SK-N-MC (cell line): ENCODE results near the gene SPATS1.
A peak's percentile ranks its signal among the peaks of the same experiment; 100 is the strongest.
"Not testable (repeated sequence)": the region's sequence is repeated elsewhere in the genome, so short reads cannot be mapped to it uniquely, and the experiment has no call there.

Experiments used
- DNase-seq: peaks from one replicate; pipeline ENCODE4 v3.0.0-alpha.2; 2011; ENCODE audit warnings: low read depth, low spot score
- H3K27ac ChIP-seq: fragments of 200-600 bp; sonication (generic); 2 replicates; pipeline ENCODE4 v1.5.1; 2016; ENCODE audit warnings: mixed run types
- H3K36me3 ChIP-seq: fragments of 200-600 bp; sonication (generic); 2 replicates; pipeline ENCODE4 v1.6.1; 2017; ENCODE audit warnings: antibody characterized with exemption, low read length, mixed read lengths; ENCODE audit not compliant: insufficient read depth
- H3K4me3 ChIP-seq: fragments of 200-600 bp; sonication (generic); 2 replicates; pipeline ENCODE4 v1.5.1; 2016
- H3K9ac ChIP-seq: fragments of 200-600 bp; sonication (generic); 2 replicates; pipeline ENCODE4 v1.8.0; 2017; ENCODE audit warnings: mixed run types, mixed read lengths; ENCODE audit not compliant: insufficient read length
- H3K9me3 ChIP-seq: fragments of 200-600 bp; sonication (generic); 2 replicates; pipeline ENCODE4 v1.6.1; 2017; ENCODE audit warnings: low read depth, mild to moderate bottlenecking, antibody characterized with exemption, low read length, moderate library complexity, mixed read lengths
- EZH2 ChIP-seq: fragments of 200-600 bp; sonication (generic); IDR thresholded peaks from one replicate; pipeline ENCODE4 v1.6.1; 2017; ENCODE audit warnings: antibody characterized with exemption
- FOXP2 ChIP-seq: optimal IDR thresholded peaks from 2 replicates; pipeline ENCODE3; 2011; ENCODE audit warnings: mild to moderate bottlenecking, moderate library complexity; ENCODE audit not compliant: insufficient read depth; ENCODE audit errors: extremely low read length, control extremely low read depth
- POLR2AphosphoS5 ChIP-seq: IDR thresholded peaks from 2 replicates; pipeline ENCODE4 v1.6.1; 2012; ENCODE audit warnings: mild to moderate bottlenecking, low read depth, low read length, borderline replicate concordance

The SPATS1 gene

DNA sequence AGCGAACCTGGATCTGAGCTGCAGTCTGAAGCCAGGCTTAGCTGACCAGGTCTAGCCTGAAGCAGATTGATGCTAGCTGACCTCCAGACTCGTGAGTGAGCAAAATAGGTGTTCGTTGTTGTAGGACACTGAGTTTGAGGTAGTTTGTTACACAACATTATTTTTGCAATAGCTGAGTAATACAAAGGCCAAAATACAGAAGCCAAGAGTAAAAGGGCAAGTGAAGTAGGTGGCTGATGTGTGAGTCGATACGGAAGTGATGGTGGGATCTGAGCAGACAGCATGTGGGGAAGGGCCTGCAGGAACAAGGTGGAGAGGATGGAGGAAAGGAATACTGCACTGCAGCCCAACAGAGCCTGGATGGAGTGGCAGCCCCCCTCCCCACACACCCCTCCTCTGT, 8.5 kb upstream of the SPATS1 start:
- Histone ChIP-seq H3K4me3 (no peak overlapping the region), H3K27ac (no peak overlapping the region), H3K9me3 (no peaks in the 10 kb centered on the region), H3K9ac (no peak overlapping the region), H3K36me3 (no peaks in the 10 kb centered on the region)
- TF ChIP-seq EZH2 (no peak), FOXP2 (no peak), POLR2AphosphoS5 (no peak)
- DNase-seq: no peak

DNA sequence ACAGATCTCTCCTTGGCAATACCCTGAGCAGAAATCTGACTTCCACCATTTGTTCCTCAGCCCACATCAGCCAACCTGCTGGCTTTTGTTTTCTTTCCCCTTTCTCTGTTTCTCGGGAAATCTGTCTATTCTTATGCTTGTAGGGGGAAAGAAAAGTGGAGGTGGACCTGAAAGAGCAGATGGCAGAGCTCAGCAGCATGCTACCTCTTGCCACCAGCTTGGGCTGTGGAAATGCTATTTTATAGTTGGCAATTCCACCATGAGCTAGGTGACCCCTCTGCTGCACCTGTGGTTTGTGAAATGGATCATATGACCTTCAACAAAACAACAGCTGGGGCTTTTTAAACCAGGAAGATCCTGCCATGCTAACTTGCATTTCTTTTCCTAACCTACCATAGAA, 6.8 kb upstream of the SPATS1 start:
- H3K9me3 ChIP-seq: no peaks in the 10 kb centered on the region
- H3K4me3 ChIP-seq: no peak overlapping the region
- no peaks in the 10 kb centered on the region for H3K36me3 ChIP-seq
- H3K9ac ChIP-seq: no peak overlapping the region
- H3K27ac ChIP-seq: no peak overlapping the region
- no peak for DNase-seq
- no peak for TF ChIP-seq POLR2AphosphoS5
- TF ChIP-seq FOXP2: no peak
- TF ChIP-seq EZH2: no peak

DNA sequence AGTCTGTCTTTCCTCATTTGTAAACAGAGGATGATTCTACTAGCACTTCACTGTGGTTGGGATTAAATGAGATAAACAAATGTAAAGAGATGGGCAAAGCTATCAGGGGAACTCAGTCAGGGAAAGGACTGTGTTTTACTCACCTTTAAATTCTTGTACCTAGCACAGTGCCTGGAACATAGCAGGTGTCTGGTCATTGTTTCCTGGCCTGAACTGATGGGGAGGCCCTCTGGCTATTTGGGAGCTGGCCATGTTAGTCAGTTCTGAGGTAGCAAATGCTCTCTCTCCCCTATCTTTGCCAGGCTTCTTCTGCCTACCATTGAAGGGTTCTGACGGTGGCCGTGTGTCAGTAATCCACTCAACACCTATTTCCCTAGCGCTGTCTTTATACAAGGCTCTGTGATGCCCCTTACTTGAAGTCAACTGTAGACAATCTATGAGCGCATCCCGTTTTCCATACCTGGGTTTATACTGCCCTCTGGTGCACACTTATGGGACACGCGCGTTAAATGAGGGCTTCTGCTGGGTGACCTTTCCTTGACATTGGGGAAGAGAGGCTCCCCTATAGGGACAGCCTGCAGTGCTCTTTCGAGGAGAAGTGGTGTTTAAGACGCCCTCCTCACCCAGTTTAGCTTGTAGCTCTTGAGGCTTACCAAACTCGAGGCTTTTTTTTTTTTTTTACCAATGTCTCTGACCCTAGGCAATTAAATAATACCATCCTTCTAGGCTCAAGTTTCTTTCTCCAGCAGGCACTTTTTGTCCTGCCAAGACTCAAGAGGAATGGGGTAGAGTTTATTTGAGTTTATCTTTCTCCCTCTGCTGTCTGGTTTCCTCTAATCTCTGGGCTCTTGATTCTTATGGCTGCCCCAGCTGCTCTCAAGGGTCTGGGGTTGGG, 4.0 kb upstream of the SPATS1 start:
- no peaks in the 10 kb centered on the region for H3K36me3 ChIP-seq
- no peak overlapping the region for H3K9ac ChIP-seq
- H3K4me3 ChIP-seq: no peak overlapping the region
- TF ChIP-seq FOXP2 (no peak), EZH2 (no peak), POLR2AphosphoS5 (no peak)
- H3K27ac ChIP-seq: no peak overlapping the region
- DNase-seq: peak; percentile 20
- no peaks in the 10 kb centered on the region for H3K9me3 ChIP-seq

DNA sequence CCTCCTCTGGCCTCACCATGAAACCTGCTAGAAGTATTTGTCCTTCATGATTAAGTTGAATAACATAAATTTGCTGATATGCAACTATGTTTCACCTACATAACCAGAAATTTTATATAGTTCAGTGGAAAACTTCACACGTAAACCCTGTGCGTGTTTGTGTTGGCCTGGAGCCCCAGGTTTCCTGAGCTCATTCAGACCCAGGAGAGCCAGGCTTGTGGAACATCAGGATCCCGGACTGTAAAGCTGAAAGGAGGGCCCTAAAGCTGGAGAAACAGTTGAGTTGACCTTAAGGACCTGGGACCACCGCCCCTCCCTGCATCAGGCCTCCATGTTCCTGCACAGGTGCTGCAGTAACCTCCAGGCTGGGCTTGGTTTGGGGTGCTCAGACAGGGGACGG, 3.1 kb upstream of the SPATS1 start:
- TF ChIP-seq POLR2AphosphoS5: no peak
- TF ChIP-seq FOXP2: no peak
- TF ChIP-seq EZH2: no peak
- Histone ChIP-seq H3K27ac (no peak overlapping the region), H3K4me3 (no peak overlapping the region), H3K9me3 (no peaks in the 10 kb centered on the region), H3K9ac (no peak overlapping the region), H3K36me3 (no peaks in the 10 kb centered on the region)
- no peak for DNase-seq

DNA sequence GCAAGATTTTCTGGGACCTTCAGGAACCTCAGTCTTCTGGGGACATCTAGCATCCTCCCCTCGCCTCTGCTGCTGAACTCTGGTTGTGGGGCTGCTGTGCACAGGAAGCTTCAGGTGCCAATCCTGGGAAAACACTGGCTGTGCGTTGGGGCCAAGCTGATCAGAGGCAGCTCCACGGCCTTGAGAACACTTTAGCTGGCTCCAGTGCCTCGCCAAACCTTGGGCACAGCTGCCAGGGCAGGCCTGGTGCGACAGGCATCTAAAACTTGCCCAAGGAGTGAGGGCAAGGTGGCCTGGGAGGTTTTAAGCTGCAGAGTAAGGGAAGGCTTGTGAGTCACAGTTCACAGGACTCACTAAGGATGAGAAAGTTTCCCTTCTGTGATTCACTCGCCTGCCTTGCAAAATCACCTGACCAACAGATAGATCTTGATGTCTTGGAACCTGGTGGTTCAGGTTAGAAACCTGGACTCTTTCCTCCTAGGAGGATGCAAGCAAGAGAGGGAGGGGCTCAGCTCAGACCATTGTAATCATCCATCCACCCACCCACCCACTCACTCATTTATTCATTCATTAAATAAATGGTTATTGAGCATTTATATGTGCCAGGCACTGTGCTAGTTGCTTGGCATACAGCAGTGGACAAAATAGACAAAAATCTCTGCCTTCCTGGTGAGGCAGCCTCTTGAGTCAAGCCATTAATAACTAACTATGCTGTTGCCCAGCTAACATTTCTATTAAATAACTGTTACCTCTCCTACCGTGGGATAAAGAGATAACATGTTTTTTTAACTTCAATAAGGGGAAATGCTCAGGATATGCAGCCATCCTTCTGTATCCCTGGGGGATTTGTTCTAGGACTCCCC, 2.5 kb upstream of the SPATS1 start:
- TF ChIP-seq POLR2AphosphoS5 (no peak), EZH2 (no peak), FOXP2 (no peak)
- no peak for DNase-seq
- Histone ChIP-seq H3K9ac (no peak overlapping the region), H3K4me3 (no peak overlapping the region), H3K9me3 (no peaks in the 10 kb centered on the region), H3K36me3 (no peaks in the 10 kb centered on the region), H3K27ac (no peak overlapping the region)

DNA sequence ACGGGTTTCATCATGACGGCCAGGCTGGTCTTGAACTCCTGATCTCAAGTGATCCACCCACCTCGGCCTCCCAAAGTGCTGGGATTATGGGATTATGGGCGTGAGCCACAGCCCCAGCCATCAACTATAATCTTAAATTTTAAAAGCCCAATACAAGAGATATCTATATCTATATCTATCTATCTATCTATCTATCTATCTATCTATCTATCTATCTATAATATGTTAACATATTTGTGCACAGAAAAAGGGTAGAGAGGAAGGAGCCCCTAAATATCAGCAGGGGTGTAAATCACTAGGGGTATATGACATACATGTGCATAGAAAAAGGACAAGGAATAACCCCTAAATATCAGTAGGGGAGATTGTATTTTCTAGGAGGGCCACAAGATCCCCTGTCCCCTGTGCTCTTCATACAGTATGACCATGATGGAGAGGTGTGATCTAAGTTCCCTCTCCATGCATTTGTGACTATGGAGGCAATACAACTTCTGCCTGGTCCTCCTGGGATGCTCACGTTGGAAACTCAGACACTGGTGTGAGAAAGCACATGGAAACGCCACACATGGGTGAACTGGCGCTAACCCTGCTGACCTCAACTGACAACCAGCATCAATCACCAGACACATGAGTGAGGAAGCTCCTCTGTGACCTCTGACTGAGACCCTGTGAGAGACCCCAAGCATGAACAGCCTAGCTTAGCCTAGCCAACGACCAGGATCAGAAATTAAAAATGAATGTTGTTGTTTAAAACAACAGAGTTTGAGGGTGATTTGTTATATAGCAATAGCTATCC, 1.2 kb upstream of the SPATS1 start:
- H3K4me3 ChIP-seq: no peak overlapping the region
- no peaks in the 10 kb centered on the region for H3K9me3 ChIP-seq
- no peak for TF ChIP-seq FOXP2
- TF ChIP-seq EZH2: no peak
- TF ChIP-seq POLR2AphosphoS5: no peak
- H3K9ac ChIP-seq: no peak overlapping the region
- no peaks in the 10 kb centered on the region for H3K36me3 ChIP-seq
- no peak for DNase-seq
- H3K27ac ChIP-seq: no peak overlapping the region

DNA sequence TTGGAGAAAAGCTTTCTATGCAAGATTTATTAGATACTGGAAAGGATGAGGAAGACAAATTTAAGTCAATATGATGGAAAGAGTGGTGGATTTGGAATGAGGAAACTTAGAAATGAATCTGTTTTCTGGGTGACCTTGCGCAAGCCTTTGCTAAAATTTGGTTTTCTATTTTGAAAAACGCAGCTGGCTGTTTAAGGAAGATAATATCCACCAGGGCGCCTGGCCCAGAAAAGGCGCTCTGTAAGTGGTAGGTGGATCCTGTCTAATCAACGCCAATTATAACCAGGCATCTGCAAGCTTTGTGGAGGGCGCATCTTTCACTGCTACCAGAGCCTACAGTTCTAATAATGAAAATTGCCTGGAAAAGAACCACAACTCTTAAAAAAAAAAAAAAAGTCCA, 398 bp upstream of the SPATS1 start:
- Histone ChIP-seq H3K9me3 (no peaks in the 10 kb centered on the region), H3K36me3 (no peaks in the 10 kb centered on the region), H3K4me3 (no peak overlapping the region), H3K9ac (no peak overlapping the region), H3K27ac (no peak overlapping the region)
- DNase-seq: no peak
- TF ChIP-seq FOXP2: no peak

DNA sequence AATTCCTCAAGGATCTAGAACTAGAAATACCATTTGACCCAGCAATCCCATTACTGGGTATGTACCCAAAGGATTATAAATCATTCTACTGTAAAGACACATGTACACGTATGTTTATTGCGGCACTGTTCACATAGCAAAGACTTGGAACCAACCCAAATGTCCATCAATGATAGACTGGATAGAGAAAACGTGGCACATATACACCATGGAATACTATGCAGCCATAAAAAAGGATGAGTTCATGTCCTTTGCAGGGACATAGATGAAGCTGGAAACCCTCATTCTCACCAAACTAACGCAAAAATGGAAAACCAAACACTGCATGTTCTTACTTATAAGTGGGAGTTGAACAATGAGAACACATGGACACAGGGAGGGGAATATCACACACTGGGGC, 4.4 kb downstream of the SPATS1 start:
- not testable (repeated sequence) for H3K9me3 ChIP-seq, H3K27ac ChIP-seq, DNase-seq, H3K9ac ChIP-seq, H3K36me3 ChIP-seq, H3K4me3 ChIP-seq
